HG03175 (cell line): ENCODE results near the gene SLC6A1.

ENCODE experiments used
- ATAC-seq: cut with Tn5 transposase; IDR thresholded peaks from one replicate; pipeline ENCODE4 v1.9.1; 2021; ENCODE audit warnings: mild to moderate bottlenecking, moderate library complexity; ENCODE audit not compliant: unreplicated experiment

SLC6A1 gene

DNA sequence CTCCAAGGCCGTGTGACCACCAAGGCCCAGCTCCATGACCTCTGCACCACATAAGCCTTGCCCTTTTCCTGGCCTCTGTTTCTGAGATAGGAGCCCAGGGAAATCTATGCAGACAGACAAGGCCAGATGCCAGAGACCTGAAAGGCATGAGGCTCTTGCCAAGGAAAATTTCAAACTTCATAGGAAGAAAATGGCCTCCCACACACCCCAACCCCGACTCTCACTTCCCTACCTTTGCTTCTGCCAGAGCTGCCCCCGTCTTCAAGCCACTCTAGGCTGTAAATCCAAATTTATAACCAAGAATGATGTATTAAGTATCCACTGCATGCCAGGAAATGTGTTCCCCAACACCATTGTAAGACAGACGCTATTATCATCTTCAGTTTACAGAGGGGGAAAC lies 96.3 kb downstream of the SLC6A1 start:
- ATAC-seq: no peak
